HUES64 (cell line): ENCODE measurements around the gene PKD2L2.
A peak's percentile ranks its signal among the peaks of the same experiment; 100 is the strongest.
"Not testable (repeated sequence)": the region's sequence is repeated elsewhere in the genome, so short reads cannot be mapped to it uniquely, and the experiment has no call there.

Experiments used
- H3K27ac ChIP-seq: 2 replicates; pipeline ENCODE4 v1.7.0; 2013; ENCODE audit warnings: low read depth, low read length, inconsistent platforms
- H3K27me3 ChIP-seq: 2 replicates; pipeline ENCODE4 v1.6.1; 2013; ENCODE audit warnings: mild to moderate bottlenecking, low read length; ENCODE audit not compliant: insufficient read depth
- H3K36me3 ChIP-seq: 2 replicates; pipeline ENCODE4 v1.6.1; 2013; ENCODE audit warnings: mild to moderate bottlenecking, low read length; ENCODE audit not compliant: insufficient read depth
- H3K4me1 ChIP-seq: 2 replicates; pipeline ENCODE4 v1.6.1; 2013; ENCODE audit warnings: mild to moderate bottlenecking, low read length, moderate library complexity; ENCODE audit not compliant: insufficient read depth
- H3K4me3 ChIP-seq: 2 replicates; pipeline ENCODE4 v1.5.1; 2013; ENCODE audit warnings: mild to moderate bottlenecking, low read length, moderate library complexity
- H3K9ac ChIP-seq: 2 replicates; pipeline ENCODE4 v1.6.1; 2013; ENCODE audit warnings: mild to moderate bottlenecking, low read depth, low read length
- H3K9me3 ChIP-seq: 2 replicates; pipeline ENCODE4 v1.6.1; 2013; ENCODE audit warnings: low read depth, low read length; ENCODE audit not compliant: insufficient read depth
- WGBS: fragments of 150-250, 120-280 bp; methylation state at CpG from one replicate; pipeline ENCODE4 v1.1.7; 2013; ENCODE audit warnings: missing lambda C conversion rate; 5-methylcytosine and 5-hydroxymethylcytosine counted together

Gene PKD2L2

GRCh38 chr5:137862251-137862650 is 27.0 kb upstream of the PKD2L2 start:
- 91% methylated on average over 3 of the region's 3 CpGs for WGBS
- Histone ChIP-seq H3K4me3 (no peak overlapping the region), H3K9ac (no peak overlapping the region)

GRCh38 chr5:137863653-137864052 is 25.6 kb upstream of the PKD2L2 start:
- not testable (repeated sequence) for H3K9ac ChIP-seq, H3K27ac ChIP-seq, H3K9me3 ChIP-seq, H3K36me3 ChIP-seq, H3K4me3 ChIP-seq, H3K4me1 ChIP-seq, H3K27me3 ChIP-seq
- 94% methylated on average over 6 of the region's 6 CpGs for WGBS

More at GRCh38 chr5:137862251-137862650, 27.0 kb upstream of the PKD2L2 start:
- Histone ChIP-seq H3K27ac (no peak overlapping the region), H3K36me3 (no peaks in the 10 kb centered on the region), H3K9me3 (no peaks in the 10 kb centered on the region), H3K27me3 (no peaks in the 10 kb centered on the region), H3K4me1 (no peaks in the 10 kb centered on the region)

GRCh38 chr5:137866541-137867388 is 22.5 kb upstream of the PKD2L2 start:
- H3K4me1 ChIP-seq: no peaks in the 10 kb centered on the region
- no peaks in the 10 kb centered on the region for H3K27me3 ChIP-seq
- no peaks in the 10 kb centered on the region for H3K36me3 ChIP-seq
- H3K9ac ChIP-seq: no peak overlapping the region
- WGBS: 89% methylated on average over 4 of the region's 4 CpGs
- H3K9me3 ChIP-seq: no peaks in the 10 kb centered on the region
- H3K27ac ChIP-seq: no peak overlapping the region
- H3K4me3 ChIP-seq: no peak overlapping the region

GRCh38 chr5:137867664-137868063 is 21.6 kb upstream of the PKD2L2 start, which contains the start of gene MYOT:
Gene MYOT (plus strand): TSS chr5:137867860. CDS start chr5:137870652, 2,792 bp downstream.
- 75% methylated on average over 2 of the region's 3 CpGs for WGBS
- H3K27ac ChIP-seq: no peak within 1 kb of the TSS
- H3K4me1 ChIP-seq: no peaks in the 10 kb centered on the region; the same call in 1 of the 2 replicates
- no peaks in the 10 kb centered on the region for H3K9me3 ChIP-seq
- H3K36me3 ChIP-seq: no peaks in the 10 kb centered on the region
- H3K9ac ChIP-seq: no peak within 1 kb of the TSS
- no peaks in the 10 kb centered on the region for H3K27me3 ChIP-seq
- no peak within 1 kb of the TSS for H3K4me3 ChIP-seq

- no peak overlapping the region for H3K9ac ChIP-seq
- WGBS: 93% methylated on average over 7 of the region's 7 CpGs
Measured at GRCh38 chr5:137870647-137871339, 18.5 kb upstream of the PKD2L2 start.

GRCh38 chr5:137871571-137871970 is 17.7 kb upstream of the PKD2L2 start:
- Histone ChIP-seq H3K9ac (no peak overlapping the region), H3K27ac (no peak overlapping the region), H3K9me3 (no peaks in the 10 kb centered on the region), H3K4me3 (no peak overlapping the region), H3K36me3 (no peaks in the 10 kb centered on the region), H3K4me1 (no peaks in the 10 kb centered on the region; the same call in 1 of the 2 replicates), H3K27me3 (no peaks in the 10 kb centered on the region)
- 100% methylated on average over 3 of the region's 3 CpGs for WGBS

More at GRCh38 chr5:137870647-137871339, 18.5 kb upstream of the PKD2L2 start:
- H3K4me1 ChIP-seq: no peaks in the 10 kb centered on the region; the same call in 1 of the 2 replicates
- no peaks in the 10 kb centered on the region for H3K36me3 ChIP-seq
- H3K27ac ChIP-seq: no peak overlapping the region
- no peaks in the 10 kb centered on the region for H3K27me3 ChIP-seq
- H3K4me3 ChIP-seq: no peak overlapping the region
- H3K9me3 ChIP-seq: no peaks in the 10 kb centered on the region

GRCh38 chr5:137872466-137872865 is 16.8 kb upstream of the PKD2L2 start:
- Histone ChIP-seq H3K9me3 (no peaks in the 10 kb centered on the region), H3K27me3 (no peaks in the 10 kb centered on the region), H3K4me3 (no peak overlapping the region), H3K27ac (no peak overlapping the region), H3K4me1 (no peaks in the 10 kb centered on the region; the same call in 1 of the 2 replicates), H3K9ac (no peak overlapping the region), H3K36me3 (no peaks in the 10 kb centered on the region)
- WGBS: 79% methylated on average over 3 of the region's 3 CpGs

GRCh38 chr5:137876101-137876500 is 13.2 kb upstream of the PKD2L2 start:
- Histone ChIP-seq H3K27ac (no peak overlapping the region), H3K9me3 (no peaks in the 10 kb centered on the region), H3K4me3 (no peak overlapping the region), H3K27me3 (no peaks in the 10 kb centered on the region), H3K4me1 (no peaks in the 10 kb centered on the region; the same call in 1 of the 2 replicates), H3K9ac (no peak overlapping the region), H3K36me3 (no peaks in the 10 kb centered on the region)

- Histone ChIP-seq H3K4me1 (no peaks in the 10 kb centered on the region), H3K36me3 (no peaks in the 10 kb centered on the region), H3K4me3 (no peak overlapping the region), H3K27me3 (no peaks in the 10 kb centered on the region), H3K9ac (no peak overlapping the region), H3K27ac (no peak overlapping the region), H3K9me3 (no peaks in the 10 kb centered on the region)
- WGBS: 78% methylated on average over 1 of the region's 1 CpG
Measured at GRCh38 chr5:137880313-137880712, 8.9 kb upstream of the PKD2L2 start.

GRCh38 chr5:137887831-137888230 is 1.4 kb upstream of the PKD2L2 start:
- Histone ChIP-seq H3K9me3 (no peaks in the 10 kb centered on the region), H3K4me1 (peaks cover 16% of the 10 kb centered on the region), H3K4me3 (no peak overlapping the region), H3K9ac (no peak overlapping the region), H3K27ac (no peak overlapping the region), H3K27me3 (no peaks in the 10 kb centered on the region), H3K36me3 (no peaks in the 10 kb centered on the region)
- 77% methylated on average over 1 of the region's 2 CpGs for WGBS

- H3K4me3 ChIP-seq: peak overlapping the region; percentile 55
- H3K4me1 ChIP-seq: peaks cover 16% of the 10 kb centered on the region
- H3K9ac ChIP-seq: peak overlapping the region; percentile 40
- H3K36me3 ChIP-seq: no peaks in the 10 kb centered on the region
- H3K27me3 ChIP-seq: no peaks in the 10 kb centered on the region
- H3K27ac ChIP-seq: no peak overlapping the region
- 85% methylated on average over 7 of the region's 7 CpGs for WGBS
- no peaks in the 10 kb centered on the region for H3K9me3 ChIP-seq
Measured at GRCh38 chr5:137888466-137888862, 793 bp upstream of the PKD2L2 start.
